ENCODE measurements around the gene RALY.

The RALY gene

GRCh38 chr20:34064286-34064685 lies 70.6 kb downstream of the RALY start:
- H2AFZ ChIP-seq (ENCODE audit: low read length, unreplicated experiment): no peak overlapping the region
- no peak overlapping the region for H3K27ac ChIP-seq (ENCODE audit: low read depth, low read length)
- no peak overlapping the region for H3K4me3 ChIP-seq (ENCODE audit: low read depth, low read length)
- H3K4me1 ChIP-seq (ENCODE audit: control insufficient read depth, insufficient read depth, low read length, unreplicated experiment): peaks cover 15% of the 10 kb centered on the region
- H3K79me2 ChIP-seq (ENCODE audit: control insufficient read depth, insufficient read depth, low read length, unreplicated experiment): peaks cover 9% of the 10 kb centered on the region
- no peaks in the 10 kb centered on the region for H3K27me3 ChIP-seq (ENCODE audit: insufficient read depth, low read length)
- H3K36me3 ChIP-seq (ENCODE audit: insufficient read depth, low read length): no peaks in the 10 kb centered on the region

- peaks cover 15% of the 10 kb centered on the region for H3K4me1 ChIP-seq (ENCODE audit: control insufficient read depth, insufficient read depth, low read length, unreplicated experiment)
- H3K79me2 ChIP-seq (ENCODE audit: control insufficient read depth, insufficient read depth, low read length, unreplicated experiment): peaks cover 9% of the 10 kb centered on the region
- no peak overlapping the region for H3K27ac ChIP-seq (ENCODE audit: low read depth, low read length)
- no peak overlapping the region for H2AFZ ChIP-seq (ENCODE audit: low read length, unreplicated experiment)
- H3K27me3 ChIP-seq (ENCODE audit: insufficient read depth, low read length): no peaks in the 10 kb centered on the region
- H3K4me3 ChIP-seq (ENCODE audit: low read depth, low read length): no peak overlapping the region
- H3K36me3 ChIP-seq (ENCODE audit: insufficient read depth, low read length): no peaks in the 10 kb centered on the region
Measured at GRCh38 chr20:34065260-34065659, 71.5 kb downstream of the RALY start.

- H3K4me1 ChIP-seq (ENCODE audit: control insufficient read depth, insufficient read depth, low read length, unreplicated experiment): peaks cover 15% of the 10 kb centered on the region
Measured at GRCh38 chr20:34066476-34067090, 72.9 kb downstream of the RALY start.

GRCh38 chr20:34068001-34068400 lies 74.3 kb downstream of the RALY start:
- Histone ChIP-seq H3K4me1 (ENCODE audit: control insufficient read depth, insufficient read depth, low read length, unreplicated experiment) (peaks cover 3% of the 10 kb centered on the region), H3K27ac (ENCODE audit: low read depth, low read length) (no peak overlapping the region), H3K79me2 (ENCODE audit: control insufficient read depth, insufficient read depth, low read length, unreplicated experiment) (peaks cover 8% of the 10 kb centered on the region), H2AFZ (ENCODE audit: low read length, unreplicated experiment) (no peak overlapping the region), H3K36me3 (ENCODE audit: insufficient read depth, low read length) (no peaks in the 10 kb centered on the region), H3K4me3 (ENCODE audit: low read depth, low read length) (no peak overlapping the region), H3K27me3 (ENCODE audit: insufficient read depth, low read length) (no peaks in the 10 kb centered on the region)

More at GRCh38 chr20:34066476-34067090, 72.9 kb downstream of the RALY start:
- no peak overlapping the region for H3K27ac ChIP-seq (ENCODE audit: low read depth, low read length)
- no peak overlapping the region for H3K4me3 ChIP-seq (ENCODE audit: low read depth, low read length)
- H3K36me3 ChIP-seq (ENCODE audit: insufficient read depth, low read length): no peaks in the 10 kb centered on the region
- H3K27me3 ChIP-seq (ENCODE audit: insufficient read depth, low read length): no peaks in the 10 kb centered on the region
- no peak overlapping the region for H2AFZ ChIP-seq (ENCODE audit: low read length, unreplicated experiment)
- peaks cover 6% of the 10 kb centered on the region for H3K79me2 ChIP-seq (ENCODE audit: control insufficient read depth, insufficient read depth, low read length, unreplicated experiment)

GRCh38 chr20:34069341-34070078 lies 75.8 kb downstream of the RALY start:
- Histone ChIP-seq H3K4me1 (ENCODE audit: control insufficient read depth, insufficient read depth, low read length, unreplicated experiment) (peaks cover 4% of the 10 kb centered on the region), H3K27me3 (ENCODE audit: insufficient read depth, low read length) (no peaks in the 10 kb centered on the region), H3K79me2 (ENCODE audit: control insufficient read depth, insufficient read depth, low read length, unreplicated experiment) (peaks cover 3% of the 10 kb centered on the region), H3K4me3 (ENCODE audit: low read depth, low read length) (no peak overlapping the region), H3K27ac (ENCODE audit: low read depth, low read length) (no peak overlapping the region), H3K36me3 (ENCODE audit: insufficient read depth, low read length) (no peaks in the 10 kb centered on the region), H2AFZ (ENCODE audit: low read length, unreplicated experiment) (no peak overlapping the region)

GRCh38 chr20:34070079-34070439 lies 76.3 kb downstream of the RALY start:
- no peaks in the 10 kb centered on the region for H3K27me3 ChIP-seq (ENCODE audit: insufficient read depth, low read length)
- H3K36me3 ChIP-seq (ENCODE audit: insufficient read depth, low read length): no peaks in the 10 kb centered on the region
- no peak overlapping the region for H3K4me3 ChIP-seq (ENCODE audit: low read depth, low read length)
- no peak overlapping the region for H2AFZ ChIP-seq (ENCODE audit: low read length, unreplicated experiment)
- peaks cover 4% of the 10 kb centered on the region for H3K4me1 ChIP-seq (ENCODE audit: control insufficient read depth, insufficient read depth, low read length, unreplicated experiment)
- no peak overlapping the region for H3K27ac ChIP-seq (ENCODE audit: low read depth, low read length)
- peaks cover 6% of the 10 kb centered on the region for H3K79me2 ChIP-seq (ENCODE audit: control insufficient read depth, insufficient read depth, low read length, unreplicated experiment)

GRCh38 chr20:34070859-34071258 lies 77.1 kb downstream of the RALY start:
- Histone ChIP-seq H2AFZ (ENCODE audit: low read length, unreplicated experiment) (no peak overlapping the region), H3K79me2 (ENCODE audit: control insufficient read depth, insufficient read depth, low read length, unreplicated experiment) (peaks cover 6% of the 10 kb centered on the region), H3K4me3 (ENCODE audit: low read depth, low read length) (no peak overlapping the region), H3K27me3 (ENCODE audit: insufficient read depth, low read length) (no peaks in the 10 kb centered on the region), H3K36me3 (ENCODE audit: insufficient read depth, low read length) (no peaks in the 10 kb centered on the region), H3K27ac (ENCODE audit: low read depth, low read length) (no peak overlapping the region), H3K4me1 (ENCODE audit: control insufficient read depth, insufficient read depth, low read length, unreplicated experiment) (peaks cover 4% of the 10 kb centered on the region)

- H3K4me3 ChIP-seq (ENCODE audit: low read depth, low read length): no peak overlapping the region
- H3K4me1 ChIP-seq (ENCODE audit: control insufficient read depth, insufficient read depth, low read length, unreplicated experiment): peaks cover 4% of the 10 kb centered on the region
- H2AFZ ChIP-seq (ENCODE audit: low read length, unreplicated experiment): no peak overlapping the region
- H3K79me2 ChIP-seq (ENCODE audit: control insufficient read depth, insufficient read depth, low read length, unreplicated experiment): peaks cover 6% of the 10 kb centered on the region
- no peak overlapping the region for H3K27ac ChIP-seq (ENCODE audit: low read depth, low read length)
- H3K27me3 ChIP-seq (ENCODE audit: insufficient read depth, low read length): no peaks in the 10 kb centered on the region
- no peaks in the 10 kb centered on the region for H3K36me3 ChIP-seq (ENCODE audit: insufficient read depth, low read length)
Measured at GRCh38 chr20:34072076-34072475, 78.4 kb downstream of the RALY start.

- no peak overlapping the region for H2AFZ ChIP-seq (ENCODE audit: low read length, unreplicated experiment)
- H3K79me2 ChIP-seq (ENCODE audit: control insufficient read depth, insufficient read depth, low read length, unreplicated experiment): peaks cover 6% of the 10 kb centered on the region
- H3K27ac ChIP-seq (ENCODE audit: low read depth, low read length): no peak overlapping the region
- no peaks in the 10 kb centered on the region for H3K36me3 ChIP-seq (ENCODE audit: insufficient read depth, low read length)
- no peak overlapping the region for H3K4me3 ChIP-seq (ENCODE audit: low read depth, low read length)
- peaks cover 4% of the 10 kb centered on the region for H3K4me1 ChIP-seq (ENCODE audit: control insufficient read depth, insufficient read depth, low read length, unreplicated experiment)
- H3K27me3 ChIP-seq (ENCODE audit: insufficient read depth, low read length): no peaks in the 10 kb centered on the region
Measured at GRCh38 chr20:34072778-34073177, 79.1 kb downstream of the RALY start.

GRCh38 chr20:34074101-34074760 lies 80.5 kb downstream of the RALY start:
- H3K4me3 ChIP-seq (ENCODE audit: low read depth, low read length): no peak overlapping the region
- H2AFZ ChIP-seq (ENCODE audit: low read length, unreplicated experiment): no peak overlapping the region
- peaks cover 6% of the 10 kb centered on the region for H3K79me2 ChIP-seq (ENCODE audit: control insufficient read depth, insufficient read depth, low read length, unreplicated experiment)
- H3K27ac ChIP-seq (ENCODE audit: low read depth, low read length): no peak overlapping the region
- peaks cover 4% of the 10 kb centered on the region for H3K4me1 ChIP-seq (ENCODE audit: control insufficient read depth, insufficient read depth, low read length, unreplicated experiment)
- H3K27me3 ChIP-seq (ENCODE audit: insufficient read depth, low read length): no peaks in the 10 kb centered on the region
- no peaks in the 10 kb centered on the region for H3K36me3 ChIP-seq (ENCODE audit: insufficient read depth, low read length)

- Histone ChIP-seq H3K36me3 (ENCODE audit: insufficient read depth, low read length) (no peaks in the 10 kb centered on the region), H3K79me2 (ENCODE audit: control insufficient read depth, insufficient read depth, low read length, unreplicated experiment) (peaks cover 6% of the 10 kb centered on the region), H2AFZ (ENCODE audit: low read length, unreplicated experiment) (no peak overlapping the region), H3K4me1 (ENCODE audit: control insufficient read depth, insufficient read depth, low read length, unreplicated experiment) (peaks cover 4% of the 10 kb centered on the region), H3K27me3 (ENCODE audit: insufficient read depth, low read length) (no peaks in the 10 kb centered on the region), H3K27ac (ENCODE audit: low read depth, low read length) (no peak overlapping the region), H3K4me3 (ENCODE audit: low read depth, low read length) (no peak overlapping the region)
Measured at GRCh38 chr20:34075647-34076046, 81.9 kb downstream of the RALY start.

Data from ACC112 (cell line).